K562 (cell line): ENCODE measurements around the gene CENPX. TPM values are rescaled to one million over a fixed set of nuclear protein-coding genes. Genes with fewer than 3 reads are reported as not detected.

ENCODE experiments used
- FUS ChIP-seq: fragments of 200-400 bp; formaldehyde crosslinking; optimal IDR thresholded peaks from 2 replicates; pipeline ENCODE3; 2017; ENCODE audit warnings: low read depth, low read length
- NCOA6 ChIP-seq: fragments of 450-650 bp; IDR thresholded peaks from 2 replicates; pipeline ENCODE4 v1.6.1; 2017; ENCODE audit warnings: mild to moderate bottlenecking
- NFIC ChIP-seq: fragments of 450-650 bp; IDR thresholded peaks from 2 replicates; pipeline ENCODE4 v1.6.1; 2017; ENCODE audit warnings: mild to moderate bottlenecking, inconsistent platforms
- RBBP5 ChIP-seq: fragments of 200-600 bp; sonication (generic); IDR thresholded peaks from 2 replicates; pipeline ENCODE4 v1.6.1; 2012; ENCODE audit warnings: borderline replicate concordance, mild to moderate bottlenecking, low read length, control low read depth, inconsistent platforms; ENCODE audit not compliant: insufficient read depth, poor library complexity, severe bottlenecking
- WHSC1 ChIP-seq: IDR thresholded peaks from one replicate; pipeline ENCODE4 v1.6.1; 2012; ENCODE audit warnings: low read length, control low read depth, inconsistent platforms
- XRCC3 ChIP-seq: fragments of 450-650 bp; IDR thresholded peaks from 2 replicates; pipeline ENCODE4 v1.6.1; 2017; ENCODE audit warnings: mild to moderate bottlenecking, moderate library complexity
- ZNF212 ChIP-seq: fragments of 450-650 bp; formaldehyde crosslinking; IDR thresholded peaks from 2 replicates; pipeline ENCODE4 v1.4.0; 2020; ENCODE audit warnings: mild to moderate bottlenecking
- ZNF830 ChIP-seq: fragments of 250-450 bp; sonication (Bioruptor Pico); IDR thresholded peaks from 2 replicates; pipeline ENCODE4 v1.5.0; 2021; ENCODE audit warnings: mild to moderate bottlenecking
- ZZZ3 ChIP-seq: fragments of 450-650 bp; IDR thresholded peaks from 2 replicates; pipeline ENCODE4 v1.6.1; 2016; ENCODE audit warnings: antibody characterized with exemption, mild to moderate bottlenecking, moderate library complexity
- polyA plus RNA-seq, 8 experiments: library from polyadenylated mRNA; depleted of rRNA in 4 of 8; stranded (reverse) in 5 of 8; unstranded in 3 of 8; fragments of >200 nt; fragmentation: Nextera tagmentation in 2 of 8; fragmentation: Illumina TruSeq in 1 of 8; extraction: Ambion mirVana in 2 of 8; extraction: Trizol in 1 of 8; gene quantifications; 2 replicates each; pipeline versions ENCODE4 v1.2.1 to v1.2.3, GENCODE V29; 2011 to 2014; ENCODE audit warnings: inconsistent platforms in 1 of 8, missing spikeins in 1 of 8
- total RNA-seq, 7 experiments: library from RNA; depleted of rRNA in 6 of 7; stranded (reverse); fragments of >200 nt in 6 of 7; fragmentation: Illumina TruSeq in 2 of 7; extraction: Trizol in 2 of 7; gene quantifications; 2 replicates each; pipeline versions ENCODE4 v1.2.1 to v1.2.3, GENCODE V29; 2011 to 2021; ENCODE audit warnings: low replicate concordance in 1 of 7
- TF ChIP-seq, protein P1 (sequence below): sonication (generic); formaldehyde crosslinking; IDR thresholded peaks from 2 replicates; pipeline ENCODE4 v1.8.1; 2023; ENCODE audit warnings: mild to moderate bottlenecking, missing genetic modification reagents
- TF ChIP-seq, protein P2 (sequence below): fragments of 200-600 bp; sonication (generic); IDR thresholded peaks from one replicate; pipeline ENCODE4 v1.6.1; 2012; ENCODE audit warnings: mild to moderate bottlenecking, low read depth, low read length, inconsistent platforms

CENPX gene
- total and polyA plus RNA-seq, 9 of the 15 experiments (the other 6 are each of a cell fraction or from before 2014, with no cell fraction given), result 32.7 to 352 (median 127) TPM

DNA sequence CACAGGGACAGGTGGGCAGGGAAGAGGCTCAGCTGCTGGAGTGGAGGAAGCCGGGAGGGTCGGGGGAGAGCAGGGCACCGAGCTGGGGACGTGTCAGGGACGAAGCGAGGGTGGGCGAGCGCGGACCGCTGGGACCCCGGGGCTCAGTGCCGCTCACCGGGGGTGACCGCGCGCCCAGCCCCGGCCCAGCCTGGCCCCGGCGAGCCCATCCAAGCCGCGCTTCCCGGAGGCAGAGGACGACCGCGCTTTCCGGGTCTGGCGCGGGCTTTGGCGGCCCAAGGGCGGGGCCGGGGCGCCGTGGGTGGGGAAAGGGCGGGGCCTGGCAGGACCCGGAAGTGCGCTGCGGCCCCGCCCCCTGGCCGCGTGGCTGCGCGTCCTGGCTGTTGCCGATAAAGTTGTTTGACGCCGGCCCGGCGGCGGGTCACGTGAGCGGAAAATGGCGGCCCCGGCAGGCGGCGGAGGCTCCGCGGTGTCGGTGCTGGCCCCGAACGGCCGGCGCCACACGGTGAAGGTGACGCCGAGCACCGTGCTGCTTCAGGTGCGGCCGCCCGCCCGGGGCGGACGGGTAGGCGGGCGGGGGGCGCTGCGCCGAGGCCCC is 45.4 kb downstream of the CENPX start, which contains the start of gene ASPSCR1 (continued):
- TF ChIP-seq, protein P1, sequence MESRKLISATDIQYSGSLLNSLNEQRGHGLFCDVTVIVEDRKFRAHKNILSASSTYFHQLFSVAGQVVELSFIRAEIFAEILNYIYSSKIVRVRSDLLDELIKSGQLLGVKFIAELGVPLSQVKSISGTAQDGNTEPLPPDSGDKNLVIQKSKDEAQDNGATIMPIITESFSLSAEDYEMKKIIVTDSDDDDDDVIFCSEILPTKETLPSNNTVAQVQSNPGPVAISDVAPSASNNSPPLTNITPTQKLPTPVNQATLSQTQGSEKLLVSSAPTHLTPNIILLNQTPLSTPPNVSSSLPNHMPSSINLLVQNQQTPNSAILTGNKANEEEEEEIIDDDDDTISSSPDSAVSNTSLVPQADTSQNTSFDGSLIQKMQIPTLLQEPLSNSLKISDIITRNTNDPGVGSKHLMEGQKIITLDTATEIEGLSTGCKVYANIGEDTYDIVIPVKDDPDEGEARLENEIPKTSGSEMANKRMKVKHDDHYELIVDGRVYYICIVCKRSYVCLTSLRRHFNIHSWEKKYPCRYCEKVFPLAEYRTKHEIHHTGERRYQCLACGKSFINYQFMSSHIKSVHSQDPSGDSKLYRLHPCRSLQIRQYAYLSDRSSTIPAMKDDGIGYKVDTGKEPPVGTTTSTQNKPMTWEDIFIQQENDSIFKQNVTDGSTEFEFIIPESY, result peak; percentile 39; the same call in 1 of the 2 replicates
- TF ChIP-seq XRCC3 (no peak), RBBP5 (peak; percentile 99), NFIC (0 out of 2 replicates have a peak, but pooled peaks have one; percentile 33), NCOA6 (peak; percentile 78), ZNF212 (no peak), FUS (peak; percentile 37), ZNF830 (CRISPR knock-in tag) (no peak), ZZZ3 (no peak), WHSC1 (no peak)
- TF ChIP-seq, protein P2, sequence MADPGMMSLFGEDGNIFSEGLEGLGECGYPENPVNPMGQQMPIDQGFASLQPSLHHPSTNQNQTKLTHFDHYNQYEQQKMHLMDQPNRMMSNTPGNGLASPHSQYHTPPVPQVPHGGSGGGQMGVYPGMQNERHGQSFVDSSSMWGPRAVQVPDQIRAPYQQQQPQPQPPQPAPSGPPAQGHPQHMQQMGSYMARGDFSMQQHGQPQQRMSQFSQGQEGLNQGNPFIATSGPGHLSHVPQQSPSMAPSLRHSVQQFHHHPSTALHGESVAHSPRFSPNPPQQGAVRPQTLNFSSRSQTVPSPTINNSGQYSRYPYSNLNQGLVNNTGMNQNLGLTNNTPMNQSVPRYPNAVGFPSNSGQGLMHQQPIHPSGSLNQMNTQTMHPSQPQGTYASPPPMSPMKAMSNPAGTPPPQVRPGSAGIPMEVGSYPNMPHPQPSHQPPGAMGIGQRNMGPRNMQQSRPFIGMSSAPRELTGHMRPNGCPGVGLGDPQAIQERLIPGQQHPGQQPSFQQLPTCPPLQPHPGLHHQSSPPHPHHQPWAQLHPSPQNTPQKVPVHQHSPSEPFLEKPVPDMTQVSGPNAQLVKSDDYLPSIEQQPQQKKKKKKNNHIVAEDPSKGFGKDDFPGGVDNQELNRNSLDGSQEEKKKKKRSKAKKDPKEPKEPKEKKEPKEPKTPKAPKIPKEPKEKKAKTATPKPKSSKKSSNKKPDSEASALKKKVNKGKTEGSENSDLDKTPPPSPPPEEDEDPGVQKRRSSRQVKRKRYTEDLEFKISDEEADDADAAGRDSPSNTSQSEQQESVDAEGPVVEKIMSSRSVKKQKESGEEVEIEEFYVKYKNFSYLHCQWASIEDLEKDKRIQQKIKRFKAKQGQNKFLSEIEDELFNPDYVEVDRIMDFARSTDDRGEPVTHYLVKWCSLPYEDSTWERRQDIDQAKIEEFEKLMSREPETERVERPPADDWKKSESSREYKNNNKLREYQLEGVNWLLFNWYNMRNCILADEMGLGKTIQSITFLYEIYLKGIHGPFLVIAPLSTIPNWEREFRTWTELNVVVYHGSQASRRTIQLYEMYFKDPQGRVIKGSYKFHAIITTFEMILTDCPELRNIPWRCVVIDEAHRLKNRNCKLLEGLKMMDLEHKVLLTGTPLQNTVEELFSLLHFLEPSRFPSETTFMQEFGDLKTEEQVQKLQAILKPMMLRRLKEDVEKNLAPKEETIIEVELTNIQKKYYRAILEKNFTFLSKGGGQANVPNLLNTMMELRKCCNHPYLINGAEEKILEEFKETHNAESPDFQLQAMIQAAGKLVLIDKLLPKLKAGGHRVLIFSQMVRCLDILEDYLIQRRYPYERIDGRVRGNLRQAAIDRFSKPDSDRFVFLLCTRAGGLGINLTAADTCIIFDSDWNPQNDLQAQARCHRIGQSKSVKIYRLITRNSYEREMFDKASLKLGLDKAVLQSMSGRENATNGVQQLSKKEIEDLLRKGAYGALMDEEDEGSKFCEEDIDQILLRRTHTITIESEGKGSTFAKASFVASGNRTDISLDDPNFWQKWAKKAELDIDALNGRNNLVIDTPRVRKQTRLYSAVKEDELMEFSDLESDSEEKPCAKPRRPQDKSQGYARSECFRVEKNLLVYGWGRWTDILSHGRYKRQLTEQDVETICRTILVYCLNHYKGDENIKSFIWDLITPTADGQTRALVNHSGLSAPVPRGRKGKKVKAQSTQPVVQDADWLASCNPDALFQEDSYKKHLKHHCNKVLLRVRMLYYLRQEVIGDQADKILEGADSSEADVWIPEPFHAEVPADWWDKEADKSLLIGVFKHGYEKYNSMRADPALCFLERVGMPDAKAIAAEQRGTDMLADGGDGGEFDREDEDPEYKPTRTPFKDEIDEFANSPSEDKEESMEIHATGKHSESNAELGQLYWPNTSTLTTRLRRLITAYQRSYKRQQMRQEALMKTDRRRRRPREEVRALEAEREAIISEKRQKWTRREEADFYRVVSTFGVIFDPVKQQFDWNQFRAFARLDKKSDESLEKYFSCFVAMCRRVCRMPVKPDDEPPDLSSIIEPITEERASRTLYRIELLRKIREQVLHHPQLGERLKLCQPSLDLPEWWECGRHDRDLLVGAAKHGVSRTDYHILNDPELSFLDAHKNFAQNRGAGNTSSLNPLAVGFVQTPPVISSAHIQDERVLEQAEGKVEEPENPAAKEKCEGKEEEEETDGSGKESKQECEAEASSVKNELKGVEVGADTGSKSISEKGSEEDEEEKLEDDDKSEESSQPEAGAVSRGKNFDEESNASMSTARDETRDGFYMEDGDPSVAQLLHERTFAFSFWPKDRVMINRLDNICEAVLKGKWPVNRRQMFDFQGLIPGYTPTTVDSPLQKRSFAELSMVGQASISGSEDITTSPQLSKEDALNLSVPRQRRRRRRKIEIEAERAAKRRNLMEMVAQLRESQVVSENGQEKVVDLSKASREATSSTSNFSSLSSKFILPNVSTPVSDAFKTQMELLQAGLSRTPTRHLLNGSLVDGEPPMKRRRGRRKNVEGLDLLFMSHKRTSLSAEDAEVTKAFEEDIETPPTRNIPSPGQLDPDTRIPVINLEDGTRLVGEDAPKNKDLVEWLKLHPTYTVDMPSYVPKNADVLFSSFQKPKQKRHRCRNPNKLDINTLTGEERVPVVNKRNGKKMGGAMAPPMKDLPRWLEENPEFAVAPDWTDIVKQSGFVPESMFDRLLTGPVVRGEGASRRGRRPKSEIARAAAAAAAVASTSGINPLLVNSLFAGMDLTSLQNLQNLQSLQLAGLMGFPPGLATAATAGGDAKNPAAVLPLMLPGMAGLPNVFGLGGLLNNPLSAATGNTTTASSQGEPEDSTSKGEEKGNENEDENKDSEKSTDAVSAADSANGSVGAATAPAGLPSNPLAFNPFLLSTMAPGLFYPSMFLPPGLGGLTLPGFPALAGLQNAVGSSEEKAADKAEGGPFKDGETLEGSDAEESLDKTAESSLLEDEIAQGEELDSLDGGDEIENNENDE, result no peak
